T-helper 22 cell (primary cell): ENCODE measurements around the gene JOSD2.

Experiments
- DNase-seq: peaks from one replicate; pipeline ENCODE4 v3.0.0-alpha.2; 2020; ENCODE audit warnings: low read depth

Gene JOSD2

GRCh38 chr19:50514346-50515167 lies 3.6 kb upstream of the JOSD2 start:
- no peak for DNase-seq

- DNase-seq, result no peak
Observed at GRCh38 chr19:50513746-50514345, 2.9 kb upstream of the JOSD2 start, which contains the start of gene ASPDH. Gene ASPDH (minus strand): TSS chr19:50513913. CDS start chr19:50513823, 90 bp downstream.

GRCh38 chr19:50512999-50513745 lies 2.2 kb upstream of the JOSD2 start:
- no peak for DNase-seq

- DNase-seq, result no peak
Observed at GRCh38 chr19:50512112-50512998, 1.4 kb upstream of the JOSD2 start.

- no peak for DNase-seq
Observed at GRCh38 chr19:50510700-50511068, 307 bp downstream of the JOSD2 start.

- DNase-seq, result no peak
Observed at GRCh38 chr19:50510121-50510670, 795 bp downstream of the JOSD2 start.

- no peak for DNase-seq
Observed at GRCh38 chr19:50509366-50509765, 1.6 kb downstream of the JOSD2 start.

- no peak for DNase-seq
Observed at GRCh38 chr19:50508843-50509190, 2.2 kb downstream of the JOSD2 start.

- no peak for DNase-seq
Observed at GRCh38 chr19:50507376-50507775, 3.6 kb downstream of the JOSD2 start.

- DNase-seq, result no peak
Observed at GRCh38 chr19:50506700-50507099, 4.3 kb downstream of the JOSD2 start.

GRCh38 chr19:50505856-50506611 lies 5.0 kb downstream of the JOSD2 start:
- DNase-seq, result no peak

- DNase-seq, result no peak
Observed at GRCh38 chr19:50501568-50502475, 9.2 kb downstream of the JOSD2 start.

GRCh38 chr19:50501186-50501567 lies 9.8 kb downstream of the JOSD2 start:
- no peak for DNase-seq

GRCh38 chr19:50500753-50501151 lies 10.2 kb downstream of the JOSD2 start:
- no peak for DNase-seq

- no peak for DNase-seq
Observed at GRCh38 chr19:50500060-50500752, 10.8 kb downstream of the JOSD2 start.

GRCh38 chr19:50498219-50499056 lies 12.6 kb downstream of the JOSD2 start:
- DNase-seq, result no peak

GRCh38 chr19:50497022-50497405 lies 14.0 kb downstream of the JOSD2 start:
- no peak for DNase-seq
